HFF-Myc (cell line): ENCODE measurements around the gene ZNF850.
A peak's percentile ranks its signal among the peaks of the same experiment; 100 is the strongest.

Experiments used
- DNase-seq: peaks from one replicate; pipeline ENCODE4 v3.0.0-alpha.2; 2011; ENCODE audit warnings: low read depth; ENCODE audit errors: extremely low read depth
- H3K4me3 ChIP-seq: replicated peaks from 2 replicates; pipeline ENCODE4 v1.5.1; 2011; ENCODE audit warnings: low read depth, mild to moderate bottlenecking, control low read depth, low read length
- TF ChIP-seq, protein P1 (sequence below): IDR thresholded peaks from 2 replicates; pipeline ENCODE4 v1.5.1; 2012; ENCODE audit warnings: mild to moderate bottlenecking, low read depth, low read length, control low read depth; ENCODE audit errors: missing control alignments

Gene ZNF850

DNA sequence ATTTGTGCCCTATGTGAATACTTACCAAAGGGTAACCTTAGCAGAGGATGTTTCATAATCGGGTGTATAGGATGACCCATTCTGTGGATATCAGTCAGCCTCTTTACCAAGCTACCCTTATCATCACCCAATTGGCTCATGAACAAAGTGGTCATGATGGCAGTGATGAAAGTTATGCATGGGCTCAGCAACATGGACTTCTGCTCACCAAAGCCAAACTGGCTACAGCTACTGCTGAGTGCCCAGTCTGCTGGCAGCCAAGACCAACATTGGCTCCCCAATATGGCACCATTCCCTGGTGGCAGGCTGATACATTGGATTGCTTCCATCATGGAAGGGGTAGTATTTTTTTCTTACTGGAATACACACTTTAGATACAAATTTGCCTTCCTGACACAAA, 100.2 kb downstream of the ZNF850 start:
- TF ChIP-seq, protein P1, sequence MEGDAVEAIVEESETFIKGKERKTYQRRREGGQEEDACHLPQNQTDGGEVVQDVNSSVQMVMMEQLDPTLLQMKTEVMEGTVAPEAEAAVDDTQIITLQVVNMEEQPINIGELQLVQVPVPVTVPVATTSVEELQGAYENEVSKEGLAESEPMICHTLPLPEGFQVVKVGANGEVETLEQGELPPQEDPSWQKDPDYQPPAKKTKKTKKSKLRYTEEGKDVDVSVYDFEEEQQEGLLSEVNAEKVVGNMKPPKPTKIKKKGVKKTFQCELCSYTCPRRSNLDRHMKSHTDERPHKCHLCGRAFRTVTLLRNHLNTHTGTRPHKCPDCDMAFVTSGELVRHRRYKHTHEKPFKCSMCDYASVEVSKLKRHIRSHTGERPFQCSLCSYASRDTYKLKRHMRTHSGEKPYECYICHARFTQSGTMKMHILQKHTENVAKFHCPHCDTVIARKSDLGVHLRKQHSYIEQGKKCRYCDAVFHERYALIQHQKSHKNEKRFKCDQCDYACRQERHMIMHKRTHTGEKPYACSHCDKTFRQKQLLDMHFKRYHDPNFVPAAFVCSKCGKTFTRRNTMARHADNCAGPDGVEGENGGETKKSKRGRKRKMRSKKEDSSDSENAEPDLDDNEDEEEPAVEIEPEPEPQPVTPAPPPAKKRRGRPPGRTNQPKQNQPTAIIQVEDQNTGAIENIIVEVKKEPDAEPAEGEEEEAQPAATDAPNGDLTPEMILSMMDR = no peak
- DNase-seq = no peak
- H3K4me3 ChIP-seq = no peak overlapping the region

DNA sequence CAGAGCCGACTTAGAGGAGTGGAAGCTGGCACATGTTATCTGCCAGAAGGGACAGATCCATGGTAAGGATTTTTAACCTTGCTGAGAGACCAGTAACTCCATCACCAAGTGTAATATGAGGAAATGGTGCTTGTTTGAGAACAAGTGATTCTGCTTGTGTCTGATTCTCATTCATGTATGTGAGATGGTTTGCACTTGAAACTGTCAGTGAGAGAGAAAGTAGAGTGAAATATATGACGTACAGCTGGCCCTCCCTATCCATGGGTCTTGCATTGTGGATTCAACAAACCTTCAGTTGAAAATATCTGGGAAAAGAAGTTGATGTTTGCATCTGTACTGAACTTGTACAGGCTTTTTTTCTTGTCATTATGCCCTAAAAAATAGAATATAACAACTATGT, 104.0 kb downstream of the ZNF850 start:
- TF ChIP-seq, protein P1 = no peak
- no peak overlapping the region for H3K4me3 ChIP-seq
- DNase-seq = no peak

DNA sequence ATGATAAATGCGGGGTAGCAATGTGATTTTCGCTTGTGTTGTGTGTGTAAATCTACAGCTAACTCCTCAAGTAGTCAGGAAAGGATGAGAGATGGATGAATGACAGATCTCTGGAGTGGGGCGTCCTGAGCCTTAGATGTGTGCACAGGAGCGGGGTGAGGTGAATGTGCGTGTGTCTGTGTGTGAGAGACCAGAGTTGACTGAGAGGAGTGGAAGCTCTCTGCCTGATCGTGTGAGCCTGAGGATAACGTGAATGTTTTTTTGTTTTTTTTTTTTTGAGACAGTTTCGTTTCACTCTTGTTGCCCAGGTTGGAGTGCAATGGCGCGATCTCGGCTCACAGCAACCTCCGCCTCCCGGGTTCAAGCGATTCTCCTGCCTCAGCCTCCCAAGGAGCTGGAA, 106.8 kb downstream of the ZNF850 start:
- DNase-seq = no peak
- peak overlapping the region; percentile 70 for H3K4me3 ChIP-seq
- TF ChIP-seq, protein P1 = no peak
